ENCODE data around the gene COX6B2. TPM values are rescaled to one million over a fixed set of nuclear protein-coding genes. Genes with fewer than 3 reads are reported as not detected.

The COX6B2 gene
- total RNA-seq, 4 donors from 2014 or later: 4.0 to 58.7 (median 21.0) TPM

DNA sequence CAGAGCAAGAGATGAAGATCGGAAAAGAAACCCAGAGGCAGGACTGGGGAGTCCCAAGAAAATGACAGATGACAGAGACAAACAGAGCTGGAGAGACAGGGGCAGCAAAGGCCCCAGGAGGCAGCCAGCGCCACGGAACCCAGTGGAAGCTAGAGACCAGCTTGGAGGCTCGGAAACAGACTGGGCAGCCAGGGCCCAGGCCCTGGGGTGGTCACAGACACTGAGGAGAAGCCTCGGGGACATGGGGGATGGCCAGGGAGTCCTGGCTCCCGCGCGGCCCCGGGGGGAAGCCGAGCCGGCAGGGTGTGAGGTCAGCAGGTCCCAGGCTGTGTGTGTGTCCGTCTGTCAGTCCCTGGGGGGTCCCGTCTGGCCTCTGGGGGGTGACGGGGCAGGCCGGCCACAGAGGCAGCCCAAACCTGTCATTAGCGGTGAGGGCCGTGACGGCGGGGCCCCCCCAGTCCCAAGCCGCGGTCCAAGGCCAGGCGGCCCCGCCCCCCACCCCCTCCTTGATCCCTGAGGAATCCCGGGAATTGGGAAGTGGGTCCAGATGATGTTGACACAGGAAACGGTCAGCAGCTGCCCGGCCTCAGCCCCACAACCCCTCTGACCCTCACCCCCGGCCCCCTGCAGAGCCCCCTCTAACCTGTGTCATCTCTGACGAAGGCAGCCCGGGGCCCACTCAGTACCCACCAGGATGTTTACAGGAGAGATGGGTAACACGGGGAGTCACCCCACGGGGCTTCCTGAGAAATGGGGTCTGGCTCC lies 19.7 kb upstream of the COX6B2 start:
- 8 to 26% methylated on average over 5 to 29 of the region's 31 CpGs for WGBS, 2 donors (ENCODE audit: low coverage in 1 of 2)
- no peaks in the 10 kb centered on the region for H3K9me3 ChIP-seq
- H3K36me3 ChIP-seq: no peaks in the 10 kb centered on the region
- TF ChIP-seq POLR2AphosphoS5 (IDR thresholded peaks at IDR 0.05) (no peak), EP300 (IDR thresholded peaks at IDR 0.05; ENCODE audit: low read depth) (no peak), POLR2A (IDR thresholded peaks at IDR 0.05) (no peak)
- TF ChIP-seq, protein P1, sequence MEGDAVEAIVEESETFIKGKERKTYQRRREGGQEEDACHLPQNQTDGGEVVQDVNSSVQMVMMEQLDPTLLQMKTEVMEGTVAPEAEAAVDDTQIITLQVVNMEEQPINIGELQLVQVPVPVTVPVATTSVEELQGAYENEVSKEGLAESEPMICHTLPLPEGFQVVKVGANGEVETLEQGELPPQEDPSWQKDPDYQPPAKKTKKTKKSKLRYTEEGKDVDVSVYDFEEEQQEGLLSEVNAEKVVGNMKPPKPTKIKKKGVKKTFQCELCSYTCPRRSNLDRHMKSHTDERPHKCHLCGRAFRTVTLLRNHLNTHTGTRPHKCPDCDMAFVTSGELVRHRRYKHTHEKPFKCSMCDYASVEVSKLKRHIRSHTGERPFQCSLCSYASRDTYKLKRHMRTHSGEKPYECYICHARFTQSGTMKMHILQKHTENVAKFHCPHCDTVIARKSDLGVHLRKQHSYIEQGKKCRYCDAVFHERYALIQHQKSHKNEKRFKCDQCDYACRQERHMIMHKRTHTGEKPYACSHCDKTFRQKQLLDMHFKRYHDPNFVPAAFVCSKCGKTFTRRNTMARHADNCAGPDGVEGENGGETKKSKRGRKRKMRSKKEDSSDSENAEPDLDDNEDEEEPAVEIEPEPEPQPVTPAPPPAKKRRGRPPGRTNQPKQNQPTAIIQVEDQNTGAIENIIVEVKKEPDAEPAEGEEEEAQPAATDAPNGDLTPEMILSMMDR (IDR thresholded peaks at IDR 0.05): no peak
- peak overlapping the region in 1 of 4 donors; percentile 31 for H3K27ac ChIP-seq
- in situ Hi-C loops (cut with MboI; ENCODE audit: low pct_ligation_motif_present in 1 of 4, low pct_unique_long_range_greater_than_20kb in 1 of 4, low sequenced_read_pairs in 3 of 4): no loop called here
- peaks cover 2 to 29% (median 16%) of the 10 kb centered on the region in 4 donors for H3K4me1 ChIP-seq
- intact Hi-C loops (cut with DNase I; ENCODE audit: low total_unique reads): loop anchor here (1.0 kb wide), 1 partner anchor 145 kb away; no protein-coding TSS in a partner anchor
- DNase-seq: no peak
- peaks cover 74% of the 10 kb centered on the region for H3K27me3 ChIP-seq
- H3K4me3 ChIP-seq: no peak overlapping the region

DNA sequence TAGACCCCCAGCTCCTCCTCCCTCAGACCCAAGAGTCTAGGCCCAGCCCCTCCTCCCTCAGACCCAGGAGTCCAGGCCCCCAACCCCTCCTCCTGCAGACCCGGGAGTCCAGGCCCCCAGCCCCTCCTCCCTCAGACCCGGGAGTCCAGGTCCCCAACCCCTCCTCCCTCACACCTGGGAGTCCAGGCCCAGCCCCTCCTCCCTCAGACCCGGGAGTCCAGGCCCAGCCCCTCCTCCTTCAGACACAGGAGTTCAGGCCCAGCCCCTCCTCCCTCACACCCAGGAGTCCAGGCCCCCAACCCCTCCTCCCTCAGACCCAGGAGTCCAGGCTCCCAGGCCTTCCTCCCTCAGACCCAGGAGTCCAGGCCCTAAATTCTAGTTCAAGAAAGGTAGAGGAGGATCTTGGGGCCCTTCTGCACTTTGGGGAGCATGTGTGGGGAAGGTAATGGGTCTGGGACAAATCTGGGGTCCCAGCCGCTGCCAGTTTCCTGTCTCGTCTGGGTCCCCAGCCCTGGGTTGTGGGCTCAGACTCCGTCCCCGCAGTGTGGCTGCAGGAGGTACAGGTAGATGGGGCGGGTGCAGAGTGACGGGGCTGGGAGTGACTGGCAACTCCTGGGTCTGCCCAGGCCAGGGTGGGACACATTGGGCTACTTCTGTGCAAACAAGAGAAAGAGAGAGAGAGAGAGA lies 18.9 kb upstream of the COX6B2 start:
- WGBS, 2 donors (ENCODE audit: low coverage in 1 of 2): 34% methylated on average over 9 of the region's 9 CpGs; no CpG with 5 or more reads in 1 of the 2 donors
- H3K27me3 ChIP-seq: peaks cover 81% of the 10 kb centered on the region
- H3K9me3 ChIP-seq: no peaks in the 10 kb centered on the region
- H3K36me3 ChIP-seq: no peaks in the 10 kb centered on the region
- H3K27ac ChIP-seq: peak overlapping the region in 1 of 4 donors; percentile 31
- no peak for TF ChIP-seq EP300 (IDR thresholded peaks at IDR 0.05; ENCODE audit: low read depth)
- TF ChIP-seq, protein P1 (IDR thresholded peaks at IDR 0.05): no peak
- no peak for TF ChIP-seq POLR2AphosphoS5 (IDR thresholded peaks at IDR 0.05)
- no peak for TF ChIP-seq POLR2A (IDR thresholded peaks at IDR 0.05)
- H3K4me3 ChIP-seq: no peak overlapping the region
- intact Hi-C loops (cut with DNase I; ENCODE audit: low total_unique reads) (loop anchor here (1.0 kb wide), 1 partner anchor 144 kb away; no protein-coding TSS in a partner anchor), in situ Hi-C loops (cut with MboI; ENCODE audit: low pct_ligation_motif_present in 1 of 4, low pct_unique_long_range_greater_than_20kb in 1 of 4, low sequenced_read_pairs in 3 of 4) (no loop called here)
- no peak for DNase-seq
- peaks cover 3 to 34% (median 20%) of the 10 kb centered on the region in 4 donors for H3K4me1 ChIP-seq

DNA sequence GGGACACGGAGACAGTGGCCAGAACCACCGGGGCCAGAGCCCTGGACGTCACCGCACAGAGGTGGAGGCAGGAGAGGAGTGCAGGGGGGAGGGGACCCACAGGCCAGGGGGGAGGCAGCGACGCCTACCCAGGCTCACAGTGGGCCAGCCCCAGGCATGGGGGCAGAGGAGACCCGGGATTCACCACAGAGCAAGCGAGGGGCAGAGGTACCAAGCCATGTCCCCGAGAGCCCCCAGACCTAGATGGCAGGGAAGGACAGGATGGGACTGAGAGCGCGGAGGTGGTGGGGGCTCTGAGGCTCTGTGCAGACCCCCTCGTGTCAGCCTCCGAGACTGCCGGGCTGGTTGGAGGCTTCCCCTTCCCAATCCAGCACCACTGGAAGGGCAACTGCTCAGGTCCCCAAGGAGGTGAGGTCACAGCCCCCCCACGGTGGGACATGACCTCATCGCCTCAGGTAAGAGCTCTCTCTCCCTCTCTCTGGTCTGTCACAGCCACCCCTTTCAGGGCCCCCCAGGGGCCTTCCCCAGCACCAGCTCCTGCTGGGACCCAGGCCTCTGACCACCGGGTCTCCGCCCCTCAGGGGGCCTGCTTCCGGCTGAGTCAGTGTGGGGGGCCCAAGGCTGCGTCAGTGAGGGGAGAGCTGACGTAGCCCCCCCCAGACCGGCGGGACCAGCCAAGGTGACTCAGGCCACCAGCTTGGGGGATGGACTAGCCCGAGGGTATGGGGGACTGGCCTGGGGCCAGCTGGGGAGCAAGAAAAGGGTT lies 18.0 kb upstream of the COX6B2 start:
- H3K4me3 ChIP-seq: no peak overlapping the region
- H3K4me1 ChIP-seq: peaks cover 3 to 34% (median 20%) of the 10 kb centered on the region in 4 donors
- WGBS, 2 donors (ENCODE audit: low coverage in 1 of 2): 30 to 37% methylated on average over 4 to 24 of the region's 24 CpGs
- TF ChIP-seq POLR2A (IDR thresholded peaks at IDR 0.05): no peak
- TF ChIP-seq, protein P1 (IDR thresholded peaks at IDR 0.05): no peak
- no peak for TF ChIP-seq EP300 (IDR thresholded peaks at IDR 0.05; ENCODE audit: low read depth)
- TF ChIP-seq POLR2AphosphoS5 (IDR thresholded peaks at IDR 0.05): no peak
- intact Hi-C loops (cut with DNase I; ENCODE audit: low total_unique reads): loop anchor here (1.0 kb wide), 1 partner anchor 143 kb away; no protein-coding TSS in a partner anchor
- no peaks in the 10 kb centered on the region for H3K9me3 ChIP-seq
- no peak for DNase-seq
- H3K27ac ChIP-seq: no peak overlapping the region
- no peaks in the 10 kb centered on the region for H3K36me3 ChIP-seq
- H3K27me3 ChIP-seq: peaks cover 90% of the 10 kb centered on the region
- in situ Hi-C loops (cut with MboI; ENCODE audit: low pct_ligation_motif_present in 1 of 4, low pct_unique_long_range_greater_than_20kb in 1 of 4, low sequenced_read_pairs in 3 of 4): no loop called here
